Measurements from ENCODE around the gene LUC7L. TPM values are rescaled to one million over a fixed set of nuclear protein-coding genes. Genes with fewer than 3 reads are reported as not detected.

The LUC7L gene
- total and polyA plus RNA-seq, 8 donors, result 77.5 to 221 (median 110) TPM

GRCh38 chr16:180681-181564 lies 48.3 kb downstream of the LUC7L start:
- DNase-seq, result peak; percentile 55 to 84
- Histone ChIP-seq H3K27me3 (peaks cover 23 to 51% (median 48%) of the 10 kb centered on the region in 3 donors), H3K9me3 (no peaks in the 10 kb centered on the region), H3K27ac (no peak overlapping the region), H3K36me3 (peaks cover 0 to 8% (median 0%) of the 10 kb centered on the region in 4 donors), H3K4me1 (peaks cover 18 to 38% (median 27%) of the 10 kb centered on the region in 4 donors), H3K4me3 (peak overlapping the region; percentile 18 to 49 (median 28))
- WGBS, 5 donors, result 1 to 2% (median 1%) methylated on average over 16 to 89 of the region's 89 CpGs
- intact Hi-C loops (cut with DNase I; ENCODE audit: low total_unique reads), result loop anchor here (5.0 kb wide), 1 partner anchor 64 kb away; no protein-coding TSS in a partner anchor
- no peak for TF ChIP-seq EP300 (IDR thresholded peaks at IDR 0.05)
- no peak for TF ChIP-seq CTCF (IDR thresholded peaks at IDR 0.05)
- TF ChIP-seq POLR2AphosphoS5 (IDR thresholded peaks at IDR 0.05), result no peak
- TF ChIP-seq POLR2A (IDR thresholded peaks at IDR 0.05), result no peak

- H3K27ac ChIP-seq, result no peak within 1 kb of the TSS
- H3K9me3 ChIP-seq, result no peaks in the 10 kb centered on the region
- DNase-seq, result peak in 1 of 2 donors; percentile 67
- H3K36me3 ChIP-seq, result peaks cover 0 to 3% (median 0%) of the 10 kb centered on the region in 4 donors
- H3K4me1 ChIP-seq, result peaks cover 18 to 44% (median 29%) of the 10 kb centered on the region in 4 donors
- intact Hi-C loops (cut with DNase I; ENCODE audit: low total_unique reads), result loop anchor here (5.0 kb wide), 1 partner anchor 63 kb away; no protein-coding TSS in a partner anchor
- WGBS, 5 donors, result 9 to 34% (median 10%) methylated on average over 14 to 59 of the region's 59 CpGs
- H3K27me3 ChIP-seq, result peaks cover 27 to 59% (median 55%) of the 10 kb centered on the region in 3 donors
- H3K4me3 ChIP-seq, result peak within 1 kb of the TSS; percentile 18 to 49 (median 28)
- TF ChIP-seq CTCF (IDR thresholded peaks at IDR 0.05), result peak in 1 of 7 experiments; percentile 28
- TF ChIP-seq POLR2AphosphoS5 (IDR thresholded peaks at IDR 0.05), result no peak
Measured at GRCh38 chr16:180101-180675, 49.1 kb downstream of the LUC7L start, which contains the start of gene HBQ1. Gene HBQ1, plus strand, starts transcription at chr16:180459. Its CDS starts 28 bp downstream, at chr16:180487.

GRCh38 chr16:179211-180092 lies 49.8 kb downstream of the LUC7L start:
- no peaks in the 10 kb centered on the region for H3K36me3 ChIP-seq
- WGBS, 5 donors, result 73 to 79% (median 77%) methylated on average over 17 of the region's 17 CpGs
- no peak for TF ChIP-seq CTCF (IDR thresholded peaks at IDR 0.05)
- DNase-seq, result no peak
- intact Hi-C loops (cut with DNase I; ENCODE audit: low total_unique reads), result loop anchor here (5.0 kb wide), 1 partner anchor 62 kb away; no protein-coding TSS in a partner anchor
- peaks cover 29 to 66% (median 63%) of the 10 kb centered on the region in 3 donors for H3K27me3 ChIP-seq
- H3K4me3 ChIP-seq, result no peak overlapping the region
- peaks cover 18 to 44% (median 29%) of the 10 kb centered on the region in 4 donors for H3K4me1 ChIP-seq
- no peak overlapping the region for H3K27ac ChIP-seq
- no peaks in the 10 kb centered on the region for H3K9me3 ChIP-seq

- Histone ChIP-seq H3K4me1 (peaks cover 18 to 44% (median 29%) of the 10 kb centered on the region in 4 donors), H3K27ac (no peak overlapping the region), H3K9me3 (no peaks in the 10 kb centered on the region), H3K36me3 (no peaks in the 10 kb centered on the region), H3K27me3 (peaks cover 29 to 74% (median 64%) of the 10 kb centered on the region in 3 donors), H3K4me3 (no peak overlapping the region)
- DNase-seq, result no peak
- WGBS, 5 donors, result 79 to 84% (median 82%) methylated on average over 11 of the region's 11 CpGs
- TF ChIP-seq POLR2A (IDR thresholded peaks at IDR 0.05) (no peak), POLR2AphosphoS5 (IDR thresholded peaks at IDR 0.05) (no peak), CTCF (IDR thresholded peaks at IDR 0.05) (no peak), EP300 (IDR thresholded peaks at IDR 0.05) (no peak)
- intact Hi-C loops (cut with DNase I; ENCODE audit: low total_unique reads), result no loop called here
Measured at GRCh38 chr16:178668-179015, 50.6 kb downstream of the LUC7L start.
